ENCODE data around the gene FETUB. TPM values are rescaled to one million over a fixed set of nuclear protein-coding genes. Genes with fewer than 3 reads are reported as not detected.

Gene FETUB
- total and polyA plus RNA-seq, 2 of the 8 experiments (the other 6 are each of a cell fraction or from before 2014, with no cell fraction given), result 0.15 TPM; not detected in 1

DNA sequence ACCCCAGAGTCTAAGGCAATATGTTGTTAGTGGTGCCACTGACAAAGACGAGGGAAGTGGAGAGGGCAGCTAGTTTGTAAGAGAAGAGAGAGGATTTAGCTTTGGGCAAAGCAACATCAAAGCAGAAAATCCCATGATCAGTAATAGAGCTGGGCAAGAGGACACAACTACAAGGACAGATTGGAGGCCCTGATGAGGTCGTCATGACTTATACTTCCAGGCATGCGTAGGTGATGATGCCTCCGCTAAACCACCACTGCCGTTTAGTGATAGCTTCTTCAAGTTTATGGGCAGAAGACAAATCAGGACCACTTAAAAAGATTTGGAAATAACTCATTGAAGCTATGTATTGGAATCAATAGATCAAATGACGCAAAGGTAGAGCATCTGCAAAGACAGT, 28.2 kb downstream of the FETUB start (continued):
- TF ChIP-seq, protein P1, sequence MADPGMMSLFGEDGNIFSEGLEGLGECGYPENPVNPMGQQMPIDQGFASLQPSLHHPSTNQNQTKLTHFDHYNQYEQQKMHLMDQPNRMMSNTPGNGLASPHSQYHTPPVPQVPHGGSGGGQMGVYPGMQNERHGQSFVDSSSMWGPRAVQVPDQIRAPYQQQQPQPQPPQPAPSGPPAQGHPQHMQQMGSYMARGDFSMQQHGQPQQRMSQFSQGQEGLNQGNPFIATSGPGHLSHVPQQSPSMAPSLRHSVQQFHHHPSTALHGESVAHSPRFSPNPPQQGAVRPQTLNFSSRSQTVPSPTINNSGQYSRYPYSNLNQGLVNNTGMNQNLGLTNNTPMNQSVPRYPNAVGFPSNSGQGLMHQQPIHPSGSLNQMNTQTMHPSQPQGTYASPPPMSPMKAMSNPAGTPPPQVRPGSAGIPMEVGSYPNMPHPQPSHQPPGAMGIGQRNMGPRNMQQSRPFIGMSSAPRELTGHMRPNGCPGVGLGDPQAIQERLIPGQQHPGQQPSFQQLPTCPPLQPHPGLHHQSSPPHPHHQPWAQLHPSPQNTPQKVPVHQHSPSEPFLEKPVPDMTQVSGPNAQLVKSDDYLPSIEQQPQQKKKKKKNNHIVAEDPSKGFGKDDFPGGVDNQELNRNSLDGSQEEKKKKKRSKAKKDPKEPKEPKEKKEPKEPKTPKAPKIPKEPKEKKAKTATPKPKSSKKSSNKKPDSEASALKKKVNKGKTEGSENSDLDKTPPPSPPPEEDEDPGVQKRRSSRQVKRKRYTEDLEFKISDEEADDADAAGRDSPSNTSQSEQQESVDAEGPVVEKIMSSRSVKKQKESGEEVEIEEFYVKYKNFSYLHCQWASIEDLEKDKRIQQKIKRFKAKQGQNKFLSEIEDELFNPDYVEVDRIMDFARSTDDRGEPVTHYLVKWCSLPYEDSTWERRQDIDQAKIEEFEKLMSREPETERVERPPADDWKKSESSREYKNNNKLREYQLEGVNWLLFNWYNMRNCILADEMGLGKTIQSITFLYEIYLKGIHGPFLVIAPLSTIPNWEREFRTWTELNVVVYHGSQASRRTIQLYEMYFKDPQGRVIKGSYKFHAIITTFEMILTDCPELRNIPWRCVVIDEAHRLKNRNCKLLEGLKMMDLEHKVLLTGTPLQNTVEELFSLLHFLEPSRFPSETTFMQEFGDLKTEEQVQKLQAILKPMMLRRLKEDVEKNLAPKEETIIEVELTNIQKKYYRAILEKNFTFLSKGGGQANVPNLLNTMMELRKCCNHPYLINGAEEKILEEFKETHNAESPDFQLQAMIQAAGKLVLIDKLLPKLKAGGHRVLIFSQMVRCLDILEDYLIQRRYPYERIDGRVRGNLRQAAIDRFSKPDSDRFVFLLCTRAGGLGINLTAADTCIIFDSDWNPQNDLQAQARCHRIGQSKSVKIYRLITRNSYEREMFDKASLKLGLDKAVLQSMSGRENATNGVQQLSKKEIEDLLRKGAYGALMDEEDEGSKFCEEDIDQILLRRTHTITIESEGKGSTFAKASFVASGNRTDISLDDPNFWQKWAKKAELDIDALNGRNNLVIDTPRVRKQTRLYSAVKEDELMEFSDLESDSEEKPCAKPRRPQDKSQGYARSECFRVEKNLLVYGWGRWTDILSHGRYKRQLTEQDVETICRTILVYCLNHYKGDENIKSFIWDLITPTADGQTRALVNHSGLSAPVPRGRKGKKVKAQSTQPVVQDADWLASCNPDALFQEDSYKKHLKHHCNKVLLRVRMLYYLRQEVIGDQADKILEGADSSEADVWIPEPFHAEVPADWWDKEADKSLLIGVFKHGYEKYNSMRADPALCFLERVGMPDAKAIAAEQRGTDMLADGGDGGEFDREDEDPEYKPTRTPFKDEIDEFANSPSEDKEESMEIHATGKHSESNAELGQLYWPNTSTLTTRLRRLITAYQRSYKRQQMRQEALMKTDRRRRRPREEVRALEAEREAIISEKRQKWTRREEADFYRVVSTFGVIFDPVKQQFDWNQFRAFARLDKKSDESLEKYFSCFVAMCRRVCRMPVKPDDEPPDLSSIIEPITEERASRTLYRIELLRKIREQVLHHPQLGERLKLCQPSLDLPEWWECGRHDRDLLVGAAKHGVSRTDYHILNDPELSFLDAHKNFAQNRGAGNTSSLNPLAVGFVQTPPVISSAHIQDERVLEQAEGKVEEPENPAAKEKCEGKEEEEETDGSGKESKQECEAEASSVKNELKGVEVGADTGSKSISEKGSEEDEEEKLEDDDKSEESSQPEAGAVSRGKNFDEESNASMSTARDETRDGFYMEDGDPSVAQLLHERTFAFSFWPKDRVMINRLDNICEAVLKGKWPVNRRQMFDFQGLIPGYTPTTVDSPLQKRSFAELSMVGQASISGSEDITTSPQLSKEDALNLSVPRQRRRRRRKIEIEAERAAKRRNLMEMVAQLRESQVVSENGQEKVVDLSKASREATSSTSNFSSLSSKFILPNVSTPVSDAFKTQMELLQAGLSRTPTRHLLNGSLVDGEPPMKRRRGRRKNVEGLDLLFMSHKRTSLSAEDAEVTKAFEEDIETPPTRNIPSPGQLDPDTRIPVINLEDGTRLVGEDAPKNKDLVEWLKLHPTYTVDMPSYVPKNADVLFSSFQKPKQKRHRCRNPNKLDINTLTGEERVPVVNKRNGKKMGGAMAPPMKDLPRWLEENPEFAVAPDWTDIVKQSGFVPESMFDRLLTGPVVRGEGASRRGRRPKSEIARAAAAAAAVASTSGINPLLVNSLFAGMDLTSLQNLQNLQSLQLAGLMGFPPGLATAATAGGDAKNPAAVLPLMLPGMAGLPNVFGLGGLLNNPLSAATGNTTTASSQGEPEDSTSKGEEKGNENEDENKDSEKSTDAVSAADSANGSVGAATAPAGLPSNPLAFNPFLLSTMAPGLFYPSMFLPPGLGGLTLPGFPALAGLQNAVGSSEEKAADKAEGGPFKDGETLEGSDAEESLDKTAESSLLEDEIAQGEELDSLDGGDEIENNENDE (IDR thresholded peaks at IDR 0.05; ENCODE audit: insufficient replicate concordance, low read length), result no peak
- TF ChIP-seq BRCA1 (IDR thresholded peaks at IDR 0.05; ENCODE audit: low read depth, low read length) (no peak), RNF2 (IDR thresholded peaks at IDR 0.05; ENCODE audit: borderline replicate concordance, low read depth, low read length, missing control alignments, poor library complexity, severe bottlenecking) (no peak)
- TF ChIP-seq, protein P2, sequence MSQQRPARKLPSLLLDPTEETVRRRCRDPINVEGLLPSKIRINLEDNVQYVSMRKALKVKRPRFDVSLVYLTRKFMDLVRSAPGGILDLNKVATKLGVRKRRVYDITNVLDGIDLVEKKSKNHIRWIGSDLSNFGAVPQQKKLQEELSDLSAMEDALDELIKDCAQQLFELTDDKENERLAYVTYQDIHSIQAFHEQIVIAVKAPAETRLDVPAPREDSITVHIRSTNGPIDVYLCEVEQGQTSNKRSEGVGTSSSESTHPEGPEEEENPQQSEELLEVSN (IDR thresholded peaks at IDR 0.05), result no peak
